Measurements from ENCODE around the gene SPPL3.
A peak's percentile ranks its signal among the peaks of the same experiment; 100 is the strongest.

Gene SPPL3

DNA sequence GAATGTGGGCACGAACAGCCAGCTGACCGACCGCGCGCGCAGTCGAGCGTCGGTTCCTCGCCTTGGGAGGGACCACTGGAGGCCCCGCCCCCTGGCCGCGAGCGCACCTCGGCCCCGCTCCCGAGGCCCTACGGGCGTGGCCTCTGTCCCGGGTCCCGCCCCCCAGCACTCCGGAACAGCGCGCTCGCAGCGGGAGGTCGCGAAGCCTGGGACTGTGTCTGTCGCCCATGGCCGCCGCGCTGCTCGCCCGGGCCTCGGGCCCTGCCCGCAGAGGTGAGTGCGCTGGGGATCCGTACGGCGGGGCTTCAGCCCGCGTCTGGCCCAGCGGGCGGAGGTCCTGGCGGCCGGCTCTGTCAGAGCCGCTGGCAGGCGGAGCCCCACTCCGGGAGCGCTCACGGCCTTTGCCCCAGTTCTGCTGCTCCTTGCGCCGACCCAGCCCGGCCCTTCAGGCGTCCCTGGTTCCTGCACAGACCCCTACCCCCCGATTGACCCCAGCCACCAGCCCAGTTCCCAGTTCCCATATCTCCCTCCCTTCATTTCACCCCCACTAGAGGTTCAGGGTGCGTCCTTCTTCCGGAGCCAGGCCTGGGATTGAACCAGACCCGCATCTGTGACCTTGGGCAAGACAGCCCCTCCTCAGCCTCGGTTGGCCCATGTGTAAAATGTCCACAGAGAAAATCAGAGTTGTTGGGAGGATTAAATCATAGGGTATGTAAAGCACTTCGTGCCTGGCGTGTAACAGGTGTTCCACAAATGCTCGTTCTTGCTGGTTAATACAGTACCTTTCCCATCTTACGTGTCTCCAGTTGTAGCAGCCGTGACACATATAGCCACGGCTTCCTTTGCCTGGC is 178.3 kb downstream of the SPPL3 start, which contains the start of gene ACADS:
Gene ACADS (plus strand): TSS at position 168 of the 851 bp plus-strand sequence. CDS start 60 bp downstream, at position 228.
- H3K27ac Mint-ChIP-seq: peak within 1 kb of the TSS; percentile 61
- DNase-seq: peak; percentile 95
- no peaks in the 10 kb centered on the region for H3K9me3 Mint-ChIP-seq
- peaks cover 21% of the 10 kb centered on the region for H3K36me3 Mint-ChIP-seq (ENCODE audit: low read depth)
- peaks cover 16% of the 10 kb centered on the region for H3K4me1 Mint-ChIP-seq
- peak within 1 kb of the TSS; percentile 84 for H3K4me3 Mint-ChIP-seq
- H3K27me3 Mint-ChIP-seq: no peaks in the 10 kb centered on the region
- peak; percentile 100 for ATAC-seq

DNA sequence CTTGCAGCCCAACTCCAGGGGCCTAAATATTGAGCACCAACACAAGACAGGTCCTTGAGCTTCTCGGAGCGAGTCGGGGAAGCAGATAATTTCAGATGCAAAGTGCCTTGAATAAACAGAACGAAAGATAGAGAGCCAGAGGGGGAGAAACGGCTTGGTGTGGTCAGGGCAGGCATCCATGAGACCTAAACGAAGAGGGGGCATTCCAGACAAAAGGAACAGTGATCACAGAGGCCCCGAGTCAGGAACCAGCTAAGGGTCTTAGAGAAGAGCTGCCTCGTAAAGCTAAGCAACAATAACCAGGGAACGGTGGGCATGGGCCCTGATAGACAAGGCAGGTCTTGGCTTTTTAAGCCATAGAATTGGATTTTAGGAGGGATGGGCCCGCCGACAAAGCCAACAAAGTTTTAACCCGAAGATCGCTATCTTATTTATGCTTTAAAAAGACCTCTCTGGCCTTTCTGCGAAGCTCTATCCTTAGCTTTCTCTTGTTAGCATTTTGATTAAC is 179.0 kb downstream of the SPPL3 start:
- H3K36me3 Mint-ChIP-seq (ENCODE audit: low read depth): peaks cover 24% of the 10 kb centered on the region
- H3K4me3 Mint-ChIP-seq: peak overlapping the region; percentile 84
- no peak for ATAC-seq
- DNase-seq: no peak
- H3K27me3 Mint-ChIP-seq: no peaks in the 10 kb centered on the region
- peaks cover 20% of the 10 kb centered on the region for H3K4me1 Mint-ChIP-seq
- no peaks in the 10 kb centered on the region for H3K9me3 Mint-ChIP-seq
- H3K27ac Mint-ChIP-seq: no peak overlapping the region

DNA sequence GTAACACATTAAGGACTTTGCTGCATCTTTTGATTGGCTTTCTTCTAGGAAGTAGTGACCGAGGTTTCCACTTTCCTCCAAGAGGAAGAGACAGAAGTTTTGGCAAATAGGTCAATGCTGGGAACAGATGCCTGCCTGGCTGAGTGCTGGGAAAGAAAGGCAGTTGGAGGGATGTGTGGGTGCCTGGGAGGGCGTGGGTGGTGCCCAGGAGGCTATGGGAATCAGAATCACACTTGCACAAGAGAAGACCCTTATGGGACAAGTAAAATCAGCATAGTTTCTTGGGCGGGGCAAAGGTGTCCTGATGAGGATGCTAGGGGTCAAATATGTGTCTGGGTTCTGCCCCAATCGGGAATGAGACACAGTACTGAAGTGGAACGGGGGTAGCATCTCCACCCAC is 179.4 kb downstream of the SPPL3 start:
- Mint-ChIP-seq H3K27ac (no peak overlapping the region), H3K4me1 (peaks cover 20% of the 10 kb centered on the region), H3K36me3 (ENCODE audit: low read depth) (peaks cover 25% of the 10 kb centered on the region), H3K27me3 (no peaks in the 10 kb centered on the region), H3K9me3 (no peaks in the 10 kb centered on the region), H3K4me3 (peak overlapping the region; percentile 84)
- ATAC-seq (no peak), DNase-seq (no peak)

DNA sequence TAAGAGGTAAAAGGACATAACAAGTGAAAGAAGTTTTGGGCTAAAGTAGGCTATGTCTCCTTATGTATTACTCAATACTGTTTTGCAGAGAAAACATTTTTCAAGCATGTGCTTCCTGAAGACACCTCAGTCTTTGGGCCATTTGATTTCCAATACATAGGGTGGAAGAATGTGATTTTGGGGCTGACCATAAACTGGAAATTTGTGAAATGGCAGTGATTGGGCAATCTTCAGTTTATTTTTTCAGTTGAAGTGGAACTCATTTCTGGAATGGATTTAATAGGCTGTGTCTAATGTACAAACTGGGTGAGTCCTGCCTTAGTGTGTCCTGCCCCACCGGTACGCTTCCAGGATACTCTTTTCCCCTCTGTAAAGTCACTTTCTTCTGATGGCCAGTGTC is 181.4 kb downstream of the SPPL3 start:
- no peaks in the 10 kb centered on the region for H3K27me3 Mint-ChIP-seq
- no peak overlapping the region for H3K27ac Mint-ChIP-seq
- no peak for DNase-seq
- no peaks in the 10 kb centered on the region for H3K9me3 Mint-ChIP-seq
- no peak for ATAC-seq
- no peak overlapping the region for H3K4me3 Mint-ChIP-seq
- peaks cover 35% of the 10 kb centered on the region for H3K36me3 Mint-ChIP-seq (ENCODE audit: low read depth)
- H3K4me1 Mint-ChIP-seq: peaks cover 35% of the 10 kb centered on the region

DNA sequence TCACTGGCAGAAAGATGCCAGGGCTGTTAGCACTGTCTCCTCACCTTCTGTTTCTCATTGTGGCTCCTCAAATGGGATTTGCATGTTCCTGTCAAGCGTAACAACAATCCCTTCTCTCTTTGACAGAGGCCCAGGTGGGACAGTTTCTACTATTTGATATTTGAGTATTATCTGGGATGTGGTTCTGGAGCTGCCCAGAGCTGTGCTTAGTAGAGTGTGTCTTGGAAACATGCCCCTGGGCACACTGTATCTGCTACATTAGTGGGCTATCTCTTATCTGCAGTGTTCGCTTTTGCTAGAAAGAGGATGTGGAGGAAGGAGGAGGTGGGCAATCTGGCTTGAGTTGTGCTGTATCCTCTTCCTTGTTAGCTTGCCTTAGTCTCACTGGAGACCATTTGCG is 182.3 kb downstream of the SPPL3 start:
- Mint-ChIP-seq H3K9me3 (no peaks in the 10 kb centered on the region), H3K27ac (no peak overlapping the region), H3K36me3 (ENCODE audit: low read depth) (peaks cover 38% of the 10 kb centered on the region)

DNA sequence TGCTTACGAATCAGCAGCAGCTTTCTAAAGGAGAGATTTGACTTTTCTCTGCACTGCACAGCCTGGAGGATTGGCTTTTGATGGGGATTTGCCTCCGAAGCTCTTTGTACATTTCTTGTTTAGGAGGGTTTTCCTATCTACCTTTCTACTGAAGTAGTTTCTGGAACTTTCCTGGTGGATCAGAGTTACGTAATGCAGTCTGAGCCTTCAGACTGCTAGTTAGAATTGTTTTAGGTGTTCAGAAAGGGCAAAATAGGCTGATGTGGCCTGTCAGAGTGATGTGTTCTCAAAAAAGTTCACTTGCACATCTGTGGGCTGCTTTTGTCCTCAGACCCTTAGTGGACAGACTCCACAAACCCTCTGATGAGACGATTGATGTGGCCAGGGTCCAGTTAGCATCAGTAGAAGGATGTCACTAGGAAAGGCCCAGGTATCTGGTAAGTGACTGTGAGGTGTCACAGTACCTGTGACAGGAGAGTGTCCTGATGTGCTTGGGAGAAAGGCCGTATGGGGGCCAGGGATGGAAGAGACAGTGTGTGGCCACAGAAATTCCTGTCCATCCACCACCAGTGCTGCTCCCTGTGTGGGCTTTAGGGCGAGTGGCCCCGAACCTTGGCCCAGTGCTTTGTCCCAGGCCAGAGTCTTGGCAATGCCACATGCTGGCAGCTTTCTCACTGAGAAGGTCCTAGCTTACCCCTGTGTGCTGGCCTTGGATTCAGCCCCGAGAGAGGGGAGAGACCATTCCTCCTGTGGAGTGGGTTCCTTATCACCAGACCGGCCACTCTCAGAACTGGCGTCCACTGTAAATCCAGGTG is 183.0 kb downstream of the SPPL3 start:
- peaks cover 44% of the 10 kb centered on the region for H3K36me3 Mint-ChIP-seq (ENCODE audit: low read depth)
- no peak overlapping the region for H3K27ac Mint-ChIP-seq
- H3K27me3 Mint-ChIP-seq: no peaks in the 10 kb centered on the region
- no peak for DNase-seq
- H3K4me3 Mint-ChIP-seq: no peak overlapping the region
- no peak for ATAC-seq
- H3K4me1 Mint-ChIP-seq: peaks cover 32% of the 10 kb centered on the region
- H3K9me3 Mint-ChIP-seq: no peaks in the 10 kb centered on the region

More for the DNA sequence above, 182.3 kb downstream of the SPPL3 start:
- Mint-ChIP-seq H3K4me1 (peaks cover 35% of the 10 kb centered on the region), H3K27me3 (no peaks in the 10 kb centered on the region), H3K4me3 (no peak overlapping the region)
- ATAC-seq: no peak
- no peak for DNase-seq

DNA sequence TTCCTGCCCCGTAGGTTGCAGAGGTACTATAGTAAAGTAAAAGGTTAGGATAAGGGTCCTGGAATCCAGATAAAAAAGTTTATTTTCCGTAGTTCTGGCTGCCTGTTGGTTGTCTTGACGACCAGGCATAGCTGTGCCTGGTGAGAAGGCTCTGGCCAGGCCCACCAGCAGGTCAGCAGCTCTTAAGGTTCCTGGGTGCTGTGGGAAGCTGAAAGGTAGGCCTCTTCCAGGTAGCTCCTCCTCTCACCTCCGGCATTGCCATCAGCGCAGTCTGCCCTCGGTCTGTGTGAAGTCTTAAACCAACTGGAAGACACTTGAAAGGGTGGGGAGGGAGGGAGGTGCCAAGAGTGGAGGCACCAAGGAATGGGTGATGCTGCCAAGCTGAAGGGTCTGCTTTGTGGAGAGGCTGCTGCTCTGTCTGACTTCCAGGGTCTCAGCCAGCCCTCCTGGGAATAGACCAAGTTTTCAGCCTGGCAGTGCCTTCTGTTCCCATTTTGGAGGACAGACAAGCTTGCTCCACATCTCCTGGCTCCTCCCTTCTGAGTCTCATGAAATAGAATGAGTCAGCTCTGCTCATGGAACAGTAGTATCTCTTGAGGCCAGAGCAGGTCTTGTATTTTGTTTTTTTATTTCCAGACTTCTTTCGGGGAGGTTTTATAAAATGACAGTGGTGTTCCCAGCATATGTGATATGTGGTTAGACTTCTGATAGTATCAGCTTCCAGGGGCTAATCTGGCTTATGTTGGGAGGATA is 183.7 kb downstream of the SPPL3 start:
- Mint-ChIP-seq H3K27me3 (no peaks in the 10 kb centered on the region), H3K36me3 (ENCODE audit: low read depth) (peaks cover 45% of the 10 kb centered on the region), H3K27ac (no peak overlapping the region), H3K4me1 (peaks cover 28% of the 10 kb centered on the region), H3K9me3 (no peaks in the 10 kb centered on the region), H3K4me3 (no peak overlapping the region)
- DNase-seq (no peak), ATAC-seq (no peak)

DNA sequence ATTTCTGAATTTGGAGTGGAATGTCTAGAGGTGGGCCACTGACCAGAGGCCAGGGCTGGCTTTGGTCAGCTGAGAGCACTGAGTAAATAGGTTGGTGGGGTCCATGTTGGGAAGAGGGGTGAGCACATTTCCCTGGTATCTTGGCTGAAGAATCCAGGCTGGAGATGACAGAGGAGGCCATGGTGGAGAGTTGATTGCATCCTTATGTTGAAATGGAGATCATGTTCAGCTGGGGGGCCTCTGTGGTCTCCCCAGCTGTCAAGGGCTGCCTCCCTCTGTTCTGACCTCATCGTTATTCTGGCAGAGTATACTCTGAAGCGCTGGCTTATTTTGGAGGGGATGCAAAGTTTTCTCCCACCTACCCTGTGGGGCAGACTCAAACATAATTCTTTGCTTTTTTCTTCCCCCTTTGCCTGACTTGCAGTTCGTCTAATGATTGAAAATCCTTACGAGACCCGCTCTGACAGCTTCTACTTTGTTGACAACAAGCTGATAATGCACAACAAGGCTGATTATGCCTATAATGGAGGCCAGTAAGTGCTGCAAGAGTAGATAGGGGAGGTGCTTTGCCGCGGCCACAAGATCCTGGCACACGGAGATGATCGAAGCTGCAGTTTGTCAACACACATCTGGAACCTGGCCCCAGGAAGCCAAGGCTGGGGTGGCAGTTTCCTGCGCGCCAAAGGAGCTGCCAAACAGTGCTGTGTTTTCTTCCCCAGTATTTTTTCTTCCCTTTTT is 184.5 kb downstream of the SPPL3 start:
- H3K9me3 Mint-ChIP-seq: no peaks in the 10 kb centered on the region

DNA sequence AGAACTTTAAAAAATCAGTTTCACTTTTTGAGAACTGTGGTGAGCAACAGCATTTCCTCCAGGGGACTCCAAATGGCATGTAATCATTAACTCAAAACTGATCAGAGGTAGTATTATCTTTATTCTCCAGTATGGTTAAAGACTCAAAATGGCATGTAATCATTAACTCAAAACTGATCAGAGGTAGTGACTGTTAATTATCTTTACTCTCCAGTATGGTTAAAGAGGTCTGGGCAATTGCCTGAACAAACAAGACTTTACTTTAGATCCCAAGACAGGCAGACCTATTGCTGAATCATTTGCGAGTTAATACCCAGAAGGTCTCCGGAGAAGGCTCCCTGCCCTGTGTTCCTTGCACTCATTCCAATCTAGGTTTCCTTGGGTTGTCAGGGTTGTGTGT is 185.1 kb downstream of the SPPL3 start:
- DNase-seq (no peak), ATAC-seq (no peak)
- Mint-ChIP-seq H3K36me3 (ENCODE audit: low read depth) (peaks cover 52% of the 10 kb centered on the region), H3K27me3 (no peaks in the 10 kb centered on the region), H3K27ac (peak overlapping the region; percentile 48), H3K4me3 (no peak overlapping the region), H3K4me1 (peaks cover 20% of the 10 kb centered on the region), H3K9me3 (no peaks in the 10 kb centered on the region)

More for the DNA sequence above, 184.5 kb downstream of the SPPL3 start:
- Mint-ChIP-seq H3K27ac (peak overlapping the region; percentile 1), H3K36me3 (ENCODE audit: low read depth) (peaks cover 48% of the 10 kb centered on the region), H3K4me1 (peaks cover 21% of the 10 kb centered on the region), H3K27me3 (no peaks in the 10 kb centered on the region), H3K4me3 (no peak overlapping the region)
- no peak for ATAC-seq
- no peak for DNase-seq

DNA sequence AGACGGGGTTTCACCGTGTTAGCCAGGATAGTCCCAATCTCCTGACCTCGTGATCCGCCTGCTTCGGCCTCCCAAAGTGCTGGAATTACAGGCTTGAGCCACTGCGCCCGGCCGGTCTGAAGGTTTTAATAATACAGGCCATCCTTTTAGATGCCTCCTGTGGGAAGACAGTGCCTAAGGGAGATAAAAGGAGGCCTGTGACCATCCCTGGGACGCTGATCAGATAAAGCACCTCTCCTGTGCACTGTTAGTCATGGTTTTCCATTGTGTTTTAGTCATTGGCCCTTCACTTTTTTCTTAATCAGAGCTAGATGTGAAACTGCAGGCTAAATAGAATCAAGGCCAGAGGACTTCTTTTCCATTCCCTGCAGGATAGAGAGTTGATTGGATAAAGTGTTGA is 186.1 kb downstream of the SPPL3 start:
- DNase-seq (no peak), ATAC-seq (no peak)
- H3K4me1 Mint-ChIP-seq: peaks cover 24% of the 10 kb centered on the region
- no peaks in the 10 kb centered on the region for H3K27me3 Mint-ChIP-seq
- no peaks in the 10 kb centered on the region for H3K9me3 Mint-ChIP-seq
- no peak overlapping the region for H3K4me3 Mint-ChIP-seq
- peak overlapping the region; percentile 67 for H3K27ac Mint-ChIP-seq
- peaks cover 57% of the 10 kb centered on the region for H3K36me3 Mint-ChIP-seq (ENCODE audit: low read depth)

DNA sequence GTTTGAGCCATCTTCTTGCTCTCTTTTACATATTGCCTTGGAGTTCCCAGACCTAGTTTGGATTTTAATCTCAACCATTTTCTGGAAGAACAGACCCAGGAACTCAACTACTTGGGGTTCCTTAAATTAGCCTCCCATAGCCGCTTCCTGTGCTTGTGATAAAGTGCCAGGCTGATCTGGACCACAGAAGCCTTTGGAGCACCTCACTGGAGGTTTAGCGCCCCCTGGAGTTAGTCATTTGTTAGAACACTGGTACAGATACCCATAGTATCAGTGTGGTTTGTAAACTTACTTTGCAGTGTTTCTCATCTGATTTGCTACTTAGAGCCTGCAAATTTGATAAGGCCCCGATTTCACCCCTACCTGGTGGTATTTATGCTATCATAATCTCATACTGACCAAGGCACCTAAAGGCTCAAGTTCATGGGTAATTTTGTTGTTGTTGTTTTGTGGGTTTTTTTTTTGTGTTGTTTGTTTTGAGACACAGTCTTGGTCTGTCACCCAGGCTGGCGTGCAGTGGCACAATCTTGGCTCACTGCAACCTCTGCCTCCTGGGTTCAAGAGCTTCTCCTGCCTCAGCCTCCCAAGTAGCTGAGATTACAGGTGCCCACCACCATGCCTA is 190.2 kb downstream of the SPPL3 start:
- Mint-ChIP-seq H3K36me3 (ENCODE audit: low read depth) (peaks cover 40% of the 10 kb centered on the region), H3K4me1 (peaks cover 39% of the 10 kb centered on the region), H3K27ac (peak overlapping the region; percentile 12)

DNA sequence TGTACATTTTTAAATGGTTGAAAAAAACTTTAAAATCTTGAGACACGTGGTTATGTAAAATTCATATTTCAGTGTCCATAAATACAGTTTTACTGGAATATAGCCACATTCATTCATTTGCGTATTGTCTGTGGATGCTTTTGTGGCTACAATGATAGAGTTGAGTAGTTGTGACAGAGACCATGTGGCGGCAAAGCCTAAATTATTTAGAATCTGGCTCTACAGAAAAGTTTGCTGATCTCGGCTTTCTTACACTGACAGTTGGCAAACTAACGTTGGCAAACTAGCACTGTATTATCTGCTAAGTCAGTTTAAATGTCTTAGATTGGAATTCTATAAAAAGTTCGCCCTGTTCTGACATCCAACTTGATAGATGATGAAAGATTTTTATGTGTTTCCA is 191.5 kb downstream of the SPPL3 start:
- Mint-ChIP-seq H3K27me3 (no peaks in the 10 kb centered on the region), H3K9me3 (no peaks in the 10 kb centered on the region), H3K4me3 (no peak overlapping the region), H3K4me1 (peaks cover 29% of the 10 kb centered on the region), H3K27ac (no peak overlapping the region), H3K36me3 (ENCODE audit: low read depth) (peaks cover 29% of the 10 kb centered on the region)
- DNase-seq: no peak
- no peak for ATAC-seq

More for the DNA sequence above, 190.2 kb downstream of the SPPL3 start:
- DNase-seq: peak; percentile 76
- peak; percentile 72 for ATAC-seq
- no peaks in the 10 kb centered on the region for H3K9me3 Mint-ChIP-seq
- H3K4me3 Mint-ChIP-seq: no peak overlapping the region
- H3K27me3 Mint-ChIP-seq: no peaks in the 10 kb centered on the region
